Measurements from ENCODE around the gene AFF3. TPM values are rescaled to one million over a fixed set of nuclear protein-coding genes. Genes with fewer than 3 reads are reported as not detected.

Gene AFF3
- total and polyA plus RNA-seq, 2 of the 4 experiments (the other 2 are of a cell fraction) = 12.9 to 14.3 TPM

DNA sequence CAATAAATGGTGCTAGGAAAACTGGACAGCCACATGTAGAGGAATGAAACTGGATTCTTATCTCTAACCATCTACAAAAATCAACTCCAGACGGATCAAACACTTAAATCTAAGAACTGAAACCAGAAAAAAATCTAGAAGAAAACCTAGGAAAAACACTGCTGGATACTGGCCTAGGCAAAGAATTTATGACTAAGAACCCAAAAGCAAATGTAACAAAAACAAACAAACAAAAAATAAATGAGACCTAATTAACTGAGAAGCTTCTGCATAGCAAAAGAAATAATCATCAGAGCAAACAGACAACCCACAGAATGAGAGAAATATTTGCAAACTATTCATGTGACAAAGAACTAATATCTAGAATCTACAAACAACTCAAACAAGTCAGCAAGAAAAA is 338.5 kb downstream of the AFF3 start:
- Histone ChIP-seq H2AK5ac (ENCODE audit: low read depth, low read length) (no peak overlapping the region), H3K79me1 (ENCODE audit: low read depth in 1 of 2, low read length in 2 of 2) (peaks cover 20 to 39% of the 10 kb centered on the region in 2 experiments), H3K18ac (ENCODE audit: low read depth, low read length) (no peak overlapping the region), H2BK120ac (ENCODE audit: low read depth, low read length) (peak overlapping the region; percentile 33; the same call in 1 of the 2 replicates), H2BK5ac (ENCODE audit: low read depth, low read length, poor library complexity, severe bottlenecking) (peak overlapping the region; percentile 78), H3K36me3 (ENCODE audit: control insufficient read depth, insufficient read depth, low read length) (no peaks in the 10 kb centered on the region), H3K4me3 (ENCODE audit: insufficient read depth, low read depth, low read length) (no peak overlapping the region), H3K9ac (ENCODE audit: low read depth, low read length) (no peak overlapping the region), H3K14ac (replicated peaks; ENCODE audit: low read depth, low read length) (no peak overlapping the region), H3K27me3 (ENCODE audit: control insufficient read depth, insufficient read depth, low read length) (no peaks in the 10 kb centered on the region), H3K4me2 (ENCODE audit: low read depth, low read length) (no peak overlapping the region), H4K5ac (ENCODE audit: low read depth, low read length) (no peak overlapping the region), H2BK20ac (ENCODE audit: low read depth, low read length) (0 out of 2 replicates have a peak overlapping the region, but pooled peaks have one; percentile 17), H3K9me3 (ENCODE audit: control insufficient read depth, insufficient read depth, low read length) (no peaks in the 10 kb centered on the region; the same call in 1 of the 2 replicates), H3K9me1 (ENCODE audit: insufficient read depth, low read length) (peaks cover 16% of the 10 kb centered on the region), H3K56ac (ENCODE audit: extremely low read depth, insufficient read depth, low read length) (no peak overlapping the region), H3K23ac (ENCODE audit: low read depth, low read length) (no peak overlapping the region), H3K27ac (ENCODE audit: insufficient read depth, low read length) (no peak overlapping the region), H2BK15ac (ENCODE audit: low read depth, low read length) (no peak overlapping the region), H4K20me1 (ENCODE audit: insufficient read depth, low read length) (no peaks in the 10 kb centered on the region), H2AK9ac (replicated peaks; ENCODE audit: low read depth, low read length, poor library complexity) (no peak overlapping the region), H3K4me1 (ENCODE audit: control insufficient read depth, insufficient read depth, low read length) (peaks cover 13% of the 10 kb centered on the region), H4K8ac (ENCODE audit: low read depth in 2 of 2, low read length in 2 of 2) (no peak overlapping the region), H2AFZ (replicated peaks; ENCODE audit: low read length, poor library complexity) (no peak overlapping the region), H3K4ac (ENCODE audit: low read depth, low read length) (no peak overlapping the region), H4K91ac (ENCODE audit: insufficient read depth, low read depth, low read length) (no peak overlapping the region)
- no TSS peak for BruUV-seq (replicated peaks)
- in situ Hi-C loops (cut with MboI; ENCODE audit: low sequenced_read_pairs) = no loop called here
- intact Hi-C loops (cut with micrococcal nuclease) = no loop called here
- WGBS, 2 experiments (ENCODE audit: extremely low coverage in 2 of 2, insufficient read length in 1 of 2) = no CpG with 5 or more reads among the region's 1 CpG
- dilution Hi-C loops (cut with HindIII; ENCODE audit: low sequenced_read_pairs, unreplicated experiment) = no loop called here
- ATAC-seq (ENCODE audit: low read depth) = no peak
- ChIA-PET POLR2A (ENCODE audit: unreplicated experiment) (no interaction called here), CTCF (no interaction called here)
- DNase-seq = no peak
- no peak for TF ChIP-seq FOS (IDR thresholded peaks at IDR 0.05; ENCODE audit: low read depth, low read length)
- TF ChIP-seq CTCF (conservative IDR thresholded peaks at IDR 0.05; ENCODE audit: low read depth, low read length) = no peak
- no peak for TF ChIP-seq CEBPB (IDR thresholded peaks at IDR 0.05; ENCODE audit: low read depth, low read length)
- TF ChIP-seq MXI1 (IDR thresholded peaks at IDR 0.05; ENCODE audit: borderline replicate concordance, low read depth, low read length) = no peak
- no peak for TF ChIP-seq CHD1 (IDR thresholded peaks at IDR 0.05; ENCODE audit: low read depth, low read length)
- TF ChIP-seq MAZ (IDR thresholded peaks at IDR 0.05; ENCODE audit: borderline replicate concordance, low read depth, low read length) = no peak
- TF ChIP-seq MAFK (IDR thresholded peaks at IDR 0.05; ENCODE audit: low read depth, low read length) = no peak
- no peak for TF ChIP-seq RCOR1 (IDR thresholded peaks at IDR 0.05; ENCODE audit: insufficient replicate concordance, low read length)
- no peak for TF ChIP-seq RAD21 (IDR thresholded peaks at IDR 0.05; ENCODE audit: low read length)

Data from IMR-90 (cell line).